Fibroblast of skin of right biceps (primary cell): ENCODE data around the gene TMEM255B.

ENCODE experiments used
- DNase-seq: peaks from one replicate; pipeline ENCODE4 v3.0.0-alpha.2; 2013

TMEM255B gene

GRCh38 chr13:113852536-113853517, 93.8 kb downstream of the TMEM255B start:
- DNase-seq = no peak

GRCh38 chr13:113853518-113854237, 94.7 kb downstream of the TMEM255B start:
- no peak for DNase-seq

- DNase-seq = peak; percentile 65
Measured at GRCh38 chr13:113854238-113855011, 95.4 kb downstream of the TMEM255B start.

- DNase-seq = no peak
Measured at GRCh38 chr13:113855012-113855921, 96.2 kb downstream of the TMEM255B start.

GRCh38 chr13:113855931-113856715, 97.1 kb downstream of the TMEM255B start:
- no peak for DNase-seq

- DNase-seq = no peak
Measured at GRCh38 chr13:113856716-113857065, 97.7 kb downstream of the TMEM255B start.

- no peak for DNase-seq
Measured at GRCh38 chr13:113857531-113858195, 98.6 kb downstream of the TMEM255B start.

GRCh38 chr13:113859311-113860050, 100.5 kb downstream of the TMEM255B start:
- DNase-seq = no peak

GRCh38 chr13:113860051-113860664, 101.1 kb downstream of the TMEM255B start:
- DNase-seq = no peak

- no peak for DNase-seq
Measured at GRCh38 chr13:113860665-113861432, 101.8 kb downstream of the TMEM255B start.

GRCh38 chr13:113861433-113862030, 102.5 kb downstream of the TMEM255B start:
- DNase-seq = no peak

GRCh38 chr13:113862191-113862930, 103.3 kb downstream of the TMEM255B start:
- DNase-seq = no peak

GRCh38 chr13:113862931-113863523, 104.0 kb downstream of the TMEM255B start:
- peak; percentile 46 for DNase-seq

GRCh38 chr13:113863524-113864272, 104.7 kb downstream of the TMEM255B start, which contains the start of gene GAS6:
GAS6 (minus strand) TSS chr13:113864076; CDS start chr13:113863920, 156 bp downstream.
- peak; percentile 40 for DNase-seq

GRCh38 chr13:113864273-113864890, 105.4 kb downstream of the TMEM255B start:
- no peak for DNase-seq

- DNase-seq = no peak
Measured at GRCh38 chr13:113865427-113865826, 106.4 kb downstream of the TMEM255B start.
